ENCODE results near the gene INSR. TPM values are rescaled to one million over a fixed set of nuclear protein-coding genes. Genes with fewer than 3 reads are reported as not detected.
"Not testable (repeated sequence)": the region's sequence is repeated elsewhere in the genome, so short reads cannot be mapped to it uniquely, and the experiment has no call there.

Gene INSR
- total and polyA plus RNA-seq, 4 donors: 4.8 to 106 (median 39.5) TPM

GRCh38 chr19:7170983-7171382 lies 123.2 kb downstream of the INSR start:
- intact Hi-C loops (cut with DNase I): no loop called here
- DNase-seq (no peak), ATAC-seq (ENCODE audit: low FRiP score) (no peak)
- H3K4me3 ChIP-seq (ENCODE audit: low read length in 2 of 2): no peak overlapping the region
- no peaks in the 10 kb centered on the region for H3K9me3 ChIP-seq (ENCODE audit: control insufficient read depth, low read length)
- H3K27me3 ChIP-seq (ENCODE audit: control insufficient read depth in 1 of 2, insufficient read depth in 2 of 2, low read length in 1 of 2): no peaks in the 10 kb centered on the region
- H3K36me3 ChIP-seq (ENCODE audit: control insufficient read depth in 1 of 2, insufficient read depth in 2 of 2, low read length in 1 of 2): peaks cover 10 to 15% of the 10 kb centered on the region in 2 donors
- H3K27ac ChIP-seq (ENCODE audit: low read depth in 1 of 2, low read length in 2 of 2): no peak overlapping the region
- H3K4me1 ChIP-seq (ENCODE audit: control insufficient read depth in 1 of 2, insufficient read depth in 2 of 2, low read length in 2 of 2): no peaks in the 10 kb centered on the region

- DNase-seq: peak in 1 of 2 donors; percentile 34
- WGBS, 2 donors: 65 to 93% methylated on average over 6 of the region's 6 CpGs
Observed at GRCh38 chr19:7168941-7169340, 125.3 kb downstream of the INSR start.

GRCh38 chr19:7161292-7161691 lies 132.9 kb downstream of the INSR start:
- Histone ChIP-seq H3K4me1 (ENCODE audit: control insufficient read depth in 1 of 2, insufficient read depth in 2 of 2, low read length in 2 of 2) (no peaks in the 10 kb centered on the region), H3K27ac (ENCODE audit: low read depth in 1 of 2, low read length in 2 of 2) (no peak overlapping the region), H3K9me3 (ENCODE audit: control insufficient read depth, low read length) (no peaks in the 10 kb centered on the region), H3K4me3 (ENCODE audit: low read length in 2 of 2) (no peak overlapping the region), H3K27me3 (ENCODE audit: control insufficient read depth in 1 of 2, insufficient read depth in 2 of 2, low read length in 1 of 2) (no peaks in the 10 kb centered on the region), H3K36me3 (ENCODE audit: control insufficient read depth in 1 of 2, insufficient read depth in 2 of 2, low read length in 1 of 2) (peaks cover 0 to 6% of the 10 kb centered on the region in 2 donors)
- ATAC-seq (ENCODE audit: low FRiP score) (no peak), DNase-seq (no peak)
- 85 to 97% methylated on average over 4 of the region's 4 CpGs for WGBS, 2 donors
- intact Hi-C loops (cut with DNase I): loop anchor here in 1 of 2 donors (5.0 kb wide), 1 partner anchor 36 kb away; no protein-coding TSS in a partner anchor

More at GRCh38 chr19:7168941-7169340, 125.3 kb downstream of the INSR start:
- H3K27ac ChIP-seq (ENCODE audit: low read depth in 1 of 2, low read length in 2 of 2): no peak overlapping the region
- intact Hi-C loops (cut with DNase I): no loop called here
- H3K27me3 ChIP-seq (ENCODE audit: control insufficient read depth in 1 of 2, insufficient read depth in 2 of 2, low read length in 1 of 2): no peaks in the 10 kb centered on the region
- no peak overlapping the region for H3K4me3 ChIP-seq (ENCODE audit: low read length in 2 of 2)
- ATAC-seq (ENCODE audit: low FRiP score): no peak
- H3K9me3 ChIP-seq (ENCODE audit: control insufficient read depth, low read length): no peaks in the 10 kb centered on the region
- no peaks in the 10 kb centered on the region for H3K4me1 ChIP-seq (ENCODE audit: control insufficient read depth in 1 of 2, insufficient read depth in 2 of 2, low read length in 2 of 2)
- peaks cover 10 to 15% of the 10 kb centered on the region in 2 donors for H3K36me3 ChIP-seq (ENCODE audit: control insufficient read depth in 1 of 2, insufficient read depth in 2 of 2, low read length in 1 of 2)

GRCh38 chr19:7159105-7159933 lies 134.9 kb downstream of the INSR start:
- Histone ChIP-seq H3K9me3 (ENCODE audit: control insufficient read depth, low read length) (no peaks in the 10 kb centered on the region), H3K4me3 (ENCODE audit: low read length in 2 of 2) (no peak overlapping the region), H3K4me1 (ENCODE audit: control insufficient read depth in 1 of 2, insufficient read depth in 2 of 2, low read length in 2 of 2) (no peaks in the 10 kb centered on the region), H3K27ac (ENCODE audit: low read depth in 1 of 2, low read length in 2 of 2) (peak overlapping the region; percentile 73 to 77), H3K36me3 (ENCODE audit: control insufficient read depth in 1 of 2, insufficient read depth in 2 of 2, low read length in 1 of 2) (peaks cover 0 to 6% of the 10 kb centered on the region in 2 donors), H3K27me3 (ENCODE audit: control insufficient read depth in 1 of 2, insufficient read depth in 2 of 2, low read length in 1 of 2) (no peaks in the 10 kb centered on the region)
- WGBS, 2 donors: 25 to 28% methylated on average over 18 of the region's 18 CpGs
- DNase-seq (peak; percentile 83 to 87), ATAC-seq (ENCODE audit: low FRiP score) (peak; percentile 94)
- intact Hi-C loops (cut with DNase I): loop anchor here (2.0 to 5.0 kb wide), 3 partner anchors 37 to 133 kb away; partner anchors contain the start of gene INSR (in 1 of the 2)

GRCh38 chr19:7153022-7153421 lies 141.2 kb downstream of the INSR start:
- ATAC-seq (ENCODE audit: low FRiP score) (peak; percentile 53), DNase-seq (peak in 1 of 2 donors; percentile 24)
- Histone ChIP-seq H3K4me3 (ENCODE audit: low read length in 2 of 2) (no peak overlapping the region), H3K27ac (ENCODE audit: low read depth in 1 of 2, low read length in 2 of 2) (no peak overlapping the region), H3K27me3 (ENCODE audit: control insufficient read depth in 1 of 2, insufficient read depth in 2 of 2, low read length in 1 of 2) (no peaks in the 10 kb centered on the region), H3K4me1 (ENCODE audit: control insufficient read depth in 1 of 2, insufficient read depth in 2 of 2, low read length in 2 of 2) (no peaks in the 10 kb centered on the region), H3K36me3 (ENCODE audit: control insufficient read depth in 1 of 2, insufficient read depth in 2 of 2, low read length in 1 of 2) (no peaks in the 10 kb centered on the region), H3K9me3 (ENCODE audit: control insufficient read depth, low read length) (no peaks in the 10 kb centered on the region)
- WGBS, 2 donors: 78 to 79% methylated on average over 5 of the region's 5 CpGs
- intact Hi-C loops (cut with DNase I): loop anchor here in 1 of 2 donors (5.0 kb wide), 1 partner anchor 144 kb away; no protein-coding TSS in a partner anchor

- ATAC-seq (ENCODE audit: low FRiP score): no peak
- 59 to 64% methylated on average over 13 of the region's 13 CpGs for WGBS, 2 donors
- H3K9me3 ChIP-seq (ENCODE audit: control insufficient read depth, low read length): no peaks in the 10 kb centered on the region
- intact Hi-C loops (cut with DNase I): loop anchor here in 1 of 2 donors (5.0 kb wide), 1 partner anchor 145 kb away; no protein-coding TSS in a partner anchor
- peak in 1 of 2 donors; percentile 51 for DNase-seq
- no peaks in the 10 kb centered on the region for H3K27me3 ChIP-seq (ENCODE audit: control insufficient read depth in 1 of 2, insufficient read depth in 2 of 2, low read length in 1 of 2)
- H3K27ac ChIP-seq (ENCODE audit: low read depth in 1 of 2, low read length in 2 of 2): no peak overlapping the region
- no peaks in the 10 kb centered on the region for H3K4me1 ChIP-seq (ENCODE audit: control insufficient read depth in 1 of 2, insufficient read depth in 2 of 2, low read length in 2 of 2)
- H3K36me3 ChIP-seq (ENCODE audit: control insufficient read depth in 1 of 2, insufficient read depth in 2 of 2, low read length in 1 of 2): no peaks in the 10 kb centered on the region
- no peak overlapping the region for H3K4me3 ChIP-seq (ENCODE audit: low read length in 2 of 2)
Observed at GRCh38 chr19:7152568-7152967, 141.6 kb downstream of the INSR start.

- Histone ChIP-seq H3K27ac (ENCODE audit: low read depth in 1 of 2, low read length in 2 of 2) (no peak overlapping the region), H3K4me1 (ENCODE audit: control insufficient read depth in 1 of 2, insufficient read depth in 2 of 2, low read length in 2 of 2) (no peaks in the 10 kb centered on the region), H3K9me3 (ENCODE audit: control insufficient read depth, low read length) (no peaks in the 10 kb centered on the region), H3K4me3 (ENCODE audit: low read length in 2 of 2) (no peak overlapping the region), H3K36me3 (ENCODE audit: control insufficient read depth in 1 of 2, insufficient read depth in 2 of 2, low read length in 1 of 2) (no peaks in the 10 kb centered on the region), H3K27me3 (ENCODE audit: control insufficient read depth in 1 of 2, insufficient read depth in 2 of 2, low read length in 1 of 2) (no peaks in the 10 kb centered on the region)
- DNase-seq (peak in 1 of 2 donors; percentile 70), ATAC-seq (ENCODE audit: low FRiP score) (no peak)
- WGBS, 2 donors: 83 to 88% methylated on average over 24 of the region's 24 CpGs
- intact Hi-C loops (cut with DNase I): loop anchor here (2.0 to 5.0 kb wide), 4 partner anchors 48 to 192 kb away; no protein-coding TSS in a partner anchor
Observed at GRCh38 chr19:7149956-7150705, 144.1 kb downstream of the INSR start.

GRCh38 chr19:7147119-7147675 lies 147.0 kb downstream of the INSR start:
- H3K27ac ChIP-seq (ENCODE audit: low read depth in 1 of 2, low read length in 2 of 2); H3K27me3 ChIP-seq (ENCODE audit: control insufficient read depth in 1 of 2, insufficient read depth in 2 of 2, low read length in 1 of 2); H3K4me1 ChIP-seq (ENCODE audit: control insufficient read depth in 1 of 2, insufficient read depth in 2 of 2, low read length in 2 of 2); DNase-seq; ATAC-seq (ENCODE audit: low FRiP score); H3K36me3 ChIP-seq (ENCODE audit: control insufficient read depth in 1 of 2, insufficient read depth in 2 of 2, low read length in 1 of 2); H3K4me3 ChIP-seq (ENCODE audit: low read length in 2 of 2); H3K9me3 ChIP-seq (ENCODE audit: control insufficient read depth, low read length): not testable (repeated sequence)
- intact Hi-C loops (cut with DNase I): loop anchor here (5.0 kb wide), 3 partner anchors 45 to 195 kb away; no protein-coding TSS in a partner anchor
- WGBS, 2 donors: 96% methylated on average over 10 of the region's 10 CpGs

Measured in aorta (tissue), 5 donors.